ENCODE data around the gene PGM2.

PGM2 gene

DNA sequence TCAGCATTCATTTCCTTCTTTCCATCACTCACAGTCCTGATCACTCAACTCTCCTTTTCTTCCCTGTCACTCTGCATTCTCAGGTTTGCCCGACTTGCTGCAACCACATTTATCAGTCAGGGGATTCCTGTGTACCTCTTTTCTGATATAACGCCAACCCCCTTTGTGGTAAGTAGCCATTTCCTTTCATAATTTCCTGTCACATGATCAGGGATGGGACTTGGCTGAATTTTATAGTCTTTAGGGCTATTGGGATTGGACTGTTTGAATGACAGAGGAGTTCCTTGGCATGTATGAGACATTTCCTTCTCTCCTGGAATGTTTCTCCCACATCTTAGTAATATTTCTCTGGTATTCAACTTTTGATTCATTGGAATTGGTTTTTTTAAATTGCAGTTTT is 11.0 kb downstream of the PGM2 start:
- TF ChIP-seq POLR2AphosphoS5 (IDR thresholded peaks at IDR 0.05; ENCODE audit: low read depth, low read length): no peak
- no peak for TF ChIP-seq FOXP2 (optimal IDR thresholded peaks at IDR 0.05; ENCODE audit: borderline replicate concordance, extremely low read depth, extremely low read length, insufficient read depth)
- TF ChIP-seq TAF1 (IDR thresholded peaks at IDR 0.05; ENCODE audit: borderline replicate concordance, insufficient read depth, low read length): no peak
- no peak for TF ChIP-seq SIN3A (IDR thresholded peaks at IDR 0.05; ENCODE audit: borderline replicate concordance, insufficient read depth, low read length)

GRCh38 chr4:37839426-37839825 is 12.9 kb downstream of the PGM2 start:
- TF ChIP-seq FOXP2 (optimal IDR thresholded peaks at IDR 0.05; ENCODE audit: borderline replicate concordance, extremely low read depth, extremely low read length, insufficient read depth) (no peak), SIN3A (IDR thresholded peaks at IDR 0.05; ENCODE audit: borderline replicate concordance, insufficient read depth, low read length) (no peak), TAF1 (IDR thresholded peaks at IDR 0.05; ENCODE audit: borderline replicate concordance, insufficient read depth, low read length) (no peak)
- TF ChIP-seq, protein P1, sequence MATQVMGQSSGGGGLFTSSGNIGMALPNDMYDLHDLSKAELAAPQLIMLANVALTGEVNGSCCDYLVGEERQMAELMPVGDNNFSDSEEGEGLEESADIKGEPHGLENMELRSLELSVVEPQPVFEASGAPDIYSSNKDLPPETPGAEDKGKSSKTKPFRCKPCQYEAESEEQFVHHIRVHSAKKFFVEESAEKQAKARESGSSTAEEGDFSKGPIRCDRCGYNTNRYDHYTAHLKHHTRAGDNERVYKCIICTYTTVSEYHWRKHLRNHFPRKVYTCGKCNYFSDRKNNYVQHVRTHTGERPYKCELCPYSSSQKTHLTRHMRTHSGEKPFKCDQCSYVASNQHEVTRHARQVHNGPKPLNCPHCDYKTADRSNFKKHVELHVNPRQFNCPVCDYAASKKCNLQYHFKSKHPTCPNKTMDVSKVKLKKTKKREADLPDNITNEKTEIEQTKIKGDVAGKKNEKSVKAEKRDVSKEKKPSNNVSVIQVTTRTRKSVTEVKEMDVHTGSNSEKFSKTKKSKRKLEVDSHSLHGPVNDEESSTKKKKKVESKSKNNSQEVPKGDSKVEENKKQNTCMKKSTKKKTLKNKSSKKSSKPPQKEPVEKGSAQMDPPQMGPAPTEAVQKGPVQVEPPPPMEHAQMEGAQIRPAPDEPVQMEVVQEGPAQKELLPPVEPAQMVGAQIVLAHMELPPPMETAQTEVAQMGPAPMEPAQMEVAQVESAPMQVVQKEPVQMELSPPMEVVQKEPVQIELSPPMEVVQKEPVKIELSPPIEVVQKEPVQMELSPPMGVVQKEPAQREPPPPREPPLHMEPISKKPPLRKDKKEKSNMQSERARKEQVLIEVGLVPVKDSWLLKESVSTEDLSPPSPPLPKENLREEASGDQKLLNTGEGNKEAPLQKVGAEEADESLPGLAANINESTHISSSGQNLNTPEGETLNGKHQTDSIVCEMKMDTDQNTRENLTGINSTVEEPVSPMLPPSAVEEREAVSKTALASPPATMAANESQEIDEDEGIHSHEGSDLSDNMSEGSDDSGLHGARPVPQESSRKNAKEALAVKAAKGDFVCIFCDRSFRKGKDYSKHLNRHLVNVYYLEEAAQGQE (IDR thresholded peaks at IDR 0.05; ENCODE audit: insufficient read depth in 1 of 2, low read depth in 2 of 2, low read length in 2 of 2): no peak

DNA sequence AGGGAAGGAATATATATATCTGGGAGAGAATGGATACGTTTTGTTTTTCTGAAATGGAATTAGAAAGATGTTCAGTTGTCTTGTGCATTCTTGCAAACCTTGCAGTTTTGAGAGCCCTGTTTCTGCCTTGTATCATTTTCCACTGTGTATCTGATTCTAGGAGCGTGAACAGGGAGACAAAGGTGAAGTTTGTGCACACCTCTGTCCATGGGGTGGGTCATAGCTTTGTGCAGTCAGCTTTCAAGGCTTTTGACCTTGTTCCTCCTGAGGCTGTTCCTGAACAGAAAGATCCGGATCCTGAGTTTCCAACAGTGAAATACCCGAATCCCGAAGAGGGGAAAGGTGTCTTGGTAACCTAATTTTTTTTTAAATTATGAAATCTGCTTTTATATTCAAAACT is 17.7 kb downstream of the PGM2 start:
- TF ChIP-seq, protein P1 (IDR thresholded peaks at IDR 0.05; ENCODE audit: insufficient read depth in 1 of 2, low read depth in 2 of 2, low read length in 2 of 2): no peak
- TF ChIP-seq TAF1 (IDR thresholded peaks at IDR 0.05; ENCODE audit: borderline replicate concordance, insufficient read depth, low read length): no peak
- no peak for TF ChIP-seq POLR2AphosphoS5 (IDR thresholded peaks at IDR 0.05; ENCODE audit: low read depth, low read length)
- TF ChIP-seq SIN3A (IDR thresholded peaks at IDR 0.05; ENCODE audit: borderline replicate concordance, insufficient read depth, low read length): no peak
- no peak for TF ChIP-seq FOXP2 (optimal IDR thresholded peaks at IDR 0.05; ENCODE audit: borderline replicate concordance, extremely low read depth, extremely low read length, insufficient read depth)

GRCh38 chr4:37845201-37845600 is 18.7 kb downstream of the PGM2 start:
- TF ChIP-seq, protein P1 (IDR thresholded peaks at IDR 0.05; ENCODE audit: insufficient read depth in 1 of 2, low read depth in 2 of 2, low read length in 2 of 2): no peak
- TF ChIP-seq SIN3A (IDR thresholded peaks at IDR 0.05; ENCODE audit: borderline replicate concordance, insufficient read depth, low read length) (no peak), TAF1 (IDR thresholded peaks at IDR 0.05; ENCODE audit: borderline replicate concordance, insufficient read depth, low read length) (no peak), POLR2AphosphoS5 (IDR thresholded peaks at IDR 0.05; ENCODE audit: low read depth, low read length) (no peak), FOXP2 (optimal IDR thresholded peaks at IDR 0.05; ENCODE audit: borderline replicate concordance, extremely low read depth, extremely low read length, insufficient read depth) (no peak)

- TF ChIP-seq TAF1 (IDR thresholded peaks at IDR 0.05; ENCODE audit: borderline replicate concordance, insufficient read depth, low read length): no peak
- no peak for TF ChIP-seq SIN3A (IDR thresholded peaks at IDR 0.05; ENCODE audit: borderline replicate concordance, insufficient read depth, low read length)
- TF ChIP-seq, protein P1 (IDR thresholded peaks at IDR 0.05; ENCODE audit: insufficient read depth in 1 of 2, low read depth in 2 of 2, low read length in 2 of 2): no peak
- TF ChIP-seq POLR2AphosphoS5 (IDR thresholded peaks at IDR 0.05; ENCODE audit: low read depth, low read length): no peak
- TF ChIP-seq FOXP2 (optimal IDR thresholded peaks at IDR 0.05; ENCODE audit: borderline replicate concordance, extremely low read depth, extremely low read length, insufficient read depth): no peak
These were observed 20.9 kb downstream of the PGM2 start for GRCh38 chr4:37847311-37847884.

All from PFSK-1 (cell line).